Thoracic aorta (tissue), 2 donors: ENCODE measurements around the gene SP9. TPM values are rescaled to one million over a fixed set of nuclear protein-coding genes. Genes with fewer than 3 reads are reported as not detected.

Experiments used
- ATAC-seq: fragments of 150-250 bp; one replicate; pipeline ENCODE4 v1.8.0; 2017; ENCODE audit warnings: low read depth; ENCODE audit not compliant: insufficient number of reproducible peaks, low FRiP score
- DNase-seq: peaks from one replicate; pipeline ENCODE4 v3.0.0-alpha.2; 2020; ENCODE audit warnings: low spot score
- H3K27ac ChIP-seq, 2 donors: fragments of 200-600 bp; sonication (generic); 1 replicate in 1 of 2; 2 replicates in 1 of 2; pipeline ENCODE4 v1.5.1; 2016; ENCODE audit warnings: mild to moderate bottlenecking in 2 of 2, moderate library complexity in 2 of 2
- H3K27me3 ChIP-seq: fragments of 200-600 bp; sonication (generic); replicated peaks from 2 replicates; pipeline ENCODE4 v1.6.0; 2016; ENCODE audit warnings: mild to moderate bottlenecking; ENCODE audit not compliant: insufficient read depth
- H3K36me3 ChIP-seq: fragments of 200-600 bp; sonication (generic); one replicate; pipeline ENCODE4 v1.5.1; 2016
- H3K4me1 ChIP-seq, 2 donors: fragments of 200-600 bp; sonication (generic); 1 replicate in 1 of 2; 2 replicates in 1 of 2; pipeline versions ENCODE4 v1.5.1 to v1.6.0; 2016; ENCODE audit warnings: low read depth in 2 of 2, mild to moderate bottlenecking in 1 of 2; ENCODE audit not compliant: control insufficient read depth in 1 of 2
- H3K4me3 ChIP-seq: fragments of 200-600 bp; sonication (generic); 2 replicates; pipeline ENCODE4 v1.5.1; 2016; ENCODE audit warnings: mild to moderate bottlenecking
- H3K9me3 ChIP-seq: fragments of 200-600 bp; sonication (generic); 2 replicates; pipeline ENCODE4 v1.5.1; 2016
- CTCF ChIP-seq: fragments of 200-600 bp; sonication (generic); IDR thresholded peaks from one replicate; pipeline ENCODE4 v1.5.1; 2019; ENCODE audit warnings: antibody characterized with exemption
- total RNA-seq, 2 donors: library from RNA; depleted of rRNA; stranded (reverse); fragments of >200 nt; gene quantifications; one replicate each; pipeline versions ENCODE4 v1.1.0 to v1.2.3, GENCODE V29; 2016

Gene SP9
- total RNA-seq, 2 donors from 2014 or later: not detected

GRCh38 chr2:174364628-174365027 is 29.9 kb downstream of the SP9 start:
- peaks cover 3% of the 10 kb centered on the region for H3K36me3 ChIP-seq

GRCh38 chr2:174365571-174365970 is 30.8 kb downstream of the SP9 start:
- Histone ChIP-seq H3K27me3 (no peaks in the 10 kb centered on the region), H3K36me3 (peaks cover 9% of the 10 kb centered on the region), H3K9me3 (no peaks in the 10 kb centered on the region), H3K27ac (no peak overlapping the region), H3K4me3 (no peak overlapping the region), H3K4me1 (no peaks in the 10 kb centered on the region)
- ATAC-seq (no peak), DNase-seq (no peak)
- TF ChIP-seq CTCF: no peak

More at GRCh38 chr2:174364628-174365027, 29.9 kb downstream of the SP9 start:
- TF ChIP-seq CTCF: no peak
- no peak overlapping the region for H3K27ac ChIP-seq
- ATAC-seq (no peak), DNase-seq (no peak)
- no peak overlapping the region for H3K4me3 ChIP-seq
- no peaks in the 10 kb centered on the region for H3K4me1 ChIP-seq
- no peaks in the 10 kb centered on the region for H3K27me3 ChIP-seq
- no peaks in the 10 kb centered on the region for H3K9me3 ChIP-seq

GRCh38 chr2:174368691-174369090 is 33.9 kb downstream of the SP9 start:
- ATAC-seq (no peak), DNase-seq (no peak)
- H3K4me1 ChIP-seq: no peaks in the 10 kb centered on the region
- H3K27ac ChIP-seq: no peak overlapping the region
- peaks cover 9% of the 10 kb centered on the region for H3K36me3 ChIP-seq
- H3K4me3 ChIP-seq: no peak overlapping the region
- H3K27me3 ChIP-seq: no peaks in the 10 kb centered on the region
- no peaks in the 10 kb centered on the region for H3K9me3 ChIP-seq
- TF ChIP-seq CTCF: no peak

GRCh38 chr2:174376967-174377366 is 42.2 kb downstream of the SP9 start:
- Histone ChIP-seq H3K4me3 (no peak overlapping the region), H3K27me3 (no peaks in the 10 kb centered on the region), H3K27ac (no peak overlapping the region), H3K36me3 (peaks cover 33% of the 10 kb centered on the region), H3K4me1 (no peaks in the 10 kb centered on the region), H3K9me3 (no peaks in the 10 kb centered on the region)
- ATAC-seq: no peak
- no peak for TF ChIP-seq CTCF
- no peak for DNase-seq

GRCh38 chr2:174383796-174384195 is 49.0 kb downstream of the SP9 start:
- Histone ChIP-seq H3K4me3 (no peak overlapping the region), H3K9me3 (no peaks in the 10 kb centered on the region), H3K27ac (no peak overlapping the region), H3K4me1 (no peaks in the 10 kb centered on the region), H3K27me3 (no peaks in the 10 kb centered on the region), H3K36me3 (peaks cover 25% of the 10 kb centered on the region)
- DNase-seq: no peak
- no peak for ATAC-seq
- no peak for TF ChIP-seq CTCF
